Measurements from ENCODE around the gene WASHC4. TPM values are rescaled to one million over a fixed set of nuclear protein-coding genes. Genes with fewer than 3 reads are reported as not detected.

The WASHC4 gene
- total RNA-seq, 2 donors from 2014 or later: 68.0 to 84.5 TPM

DNA sequence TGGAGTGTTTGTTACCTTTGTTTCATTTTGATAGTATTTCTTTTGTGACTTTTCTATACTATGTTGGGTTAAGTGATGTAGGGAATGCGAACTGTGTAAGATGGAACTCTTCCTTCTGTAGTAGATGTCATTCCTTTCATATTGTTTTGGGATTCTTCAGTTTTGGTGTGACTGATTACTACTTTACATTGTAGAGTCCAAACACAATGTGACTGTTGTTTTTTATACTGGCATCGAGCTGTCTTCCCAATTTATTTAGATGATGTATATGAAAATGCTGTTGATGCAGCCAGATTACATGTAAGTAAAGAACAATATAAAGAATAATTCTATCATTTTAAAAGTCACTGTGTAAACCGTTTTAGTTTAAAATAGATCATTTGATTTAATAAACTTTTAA is 34.7 kb downstream of the WASHC4 start:
- H3K9me3 ChIP-seq: no peaks in the 10 kb centered on the region
- H3K4me1 ChIP-seq (ENCODE audit: control insufficient read depth in 1 of 2, low read depth in 2 of 2): peaks cover 0 to 5% of the 10 kb centered on the region in 2 donors
- no peaks in the 10 kb centered on the region for H3K27me3 ChIP-seq (replicated peaks; ENCODE audit: insufficient read depth)
- no peak overlapping the region for H3K27ac ChIP-seq
- no peak for TF ChIP-seq CTCF (IDR thresholded peaks at IDR 0.05)
- no peak overlapping the region for H3K4me3 ChIP-seq
- DNase-seq (ENCODE audit: low spot score) (no peak), ATAC-seq (ENCODE audit: insufficient number of reproducible peaks, low FRiP score, low read depth) (no peak)
- peaks cover 26% of the 10 kb centered on the region for H3K36me3 ChIP-seq

- no peak for TF ChIP-seq CTCF (IDR thresholded peaks at IDR 0.05)
- Histone ChIP-seq H3K4me1 (ENCODE audit: control insufficient read depth in 1 of 2, low read depth in 2 of 2) (no peaks in the 10 kb centered on the region), H3K4me3 (no peak overlapping the region), H3K27me3 (replicated peaks; ENCODE audit: insufficient read depth) (no peaks in the 10 kb centered on the region), H3K36me3 (peaks cover 21% of the 10 kb centered on the region), H3K27ac (no peak overlapping the region), H3K9me3 (no peaks in the 10 kb centered on the region)
- DNase-seq (ENCODE audit: low spot score) (no peak), ATAC-seq (ENCODE audit: insufficient number of reproducible peaks, low FRiP score, low read depth) (no peak)
These were observed 48.7 kb downstream of the WASHC4 start for GRCh38 chr12:105156260-105156659.

DNA sequence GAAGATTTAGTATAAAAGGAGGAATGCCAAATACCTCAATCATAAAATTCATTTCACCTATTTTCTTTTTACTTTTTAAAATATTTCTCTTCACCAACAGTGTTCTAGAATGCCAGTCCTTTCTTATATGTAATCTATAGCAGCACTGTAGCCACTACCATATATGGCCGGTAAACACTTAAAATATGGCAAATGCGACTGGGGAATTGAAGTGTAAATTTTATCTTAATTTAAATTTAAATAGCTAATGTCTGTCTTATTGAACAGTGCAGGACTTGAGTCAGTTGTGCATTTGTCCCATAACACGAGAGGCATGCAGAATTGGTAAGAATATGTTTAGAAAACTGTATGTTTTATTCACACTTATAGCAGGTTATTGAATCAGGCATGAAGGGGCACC is 50.1 kb downstream of the WASHC4 start:
- H3K4me3 ChIP-seq: no peak overlapping the region
- H3K36me3 ChIP-seq: peaks cover 18% of the 10 kb centered on the region
- H3K27ac ChIP-seq: no peak overlapping the region
- no peak for DNase-seq (ENCODE audit: low spot score)
- no peaks in the 10 kb centered on the region for H3K4me1 ChIP-seq (ENCODE audit: control insufficient read depth in 1 of 2, low read depth in 2 of 2)
- ATAC-seq (ENCODE audit: insufficient number of reproducible peaks, low FRiP score, low read depth): no peak
- H3K27me3 ChIP-seq (replicated peaks; ENCODE audit: insufficient read depth): no peaks in the 10 kb centered on the region
- no peaks in the 10 kb centered on the region for H3K9me3 ChIP-seq
- TF ChIP-seq CTCF (IDR thresholded peaks at IDR 0.05): no peak

DNA sequence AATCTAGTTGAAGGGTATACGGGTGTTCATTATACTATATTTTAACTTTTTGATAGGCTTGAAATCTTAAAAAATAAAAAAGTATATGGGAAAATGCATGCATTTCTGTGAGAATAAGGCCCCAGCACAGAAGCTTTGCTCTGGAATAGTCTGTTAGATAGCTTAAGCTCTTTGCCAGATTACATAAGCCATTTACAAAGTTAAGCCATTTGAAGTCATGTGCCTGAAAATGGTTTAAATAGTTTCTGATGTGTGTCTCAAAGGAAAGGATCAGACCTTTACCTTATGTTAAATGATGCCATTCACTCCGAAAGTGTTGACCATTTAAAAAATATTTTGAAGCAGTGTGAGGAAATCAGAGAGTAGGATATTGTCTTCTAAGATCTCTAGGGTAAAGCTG is 51.3 kb downstream of the WASHC4 start:
- ATAC-seq (ENCODE audit: insufficient number of reproducible peaks, low FRiP score, low read depth): no peak
- no peak overlapping the region for H3K27ac ChIP-seq

GRCh38 chr12:105162174-105162573 is 54.6 kb downstream of the WASHC4 start:
- H3K4me3 ChIP-seq: no peak overlapping the region
- H3K36me3 ChIP-seq: peaks cover 23% of the 10 kb centered on the region
- ATAC-seq (ENCODE audit: insufficient number of reproducible peaks, low FRiP score, low read depth) (no peak), DNase-seq (ENCODE audit: low spot score) (no peak)
- H3K4me1 ChIP-seq (ENCODE audit: control insufficient read depth in 1 of 2, low read depth in 2 of 2): no peaks in the 10 kb centered on the region
- no peak overlapping the region for H3K27ac ChIP-seq
- TF ChIP-seq CTCF (IDR thresholded peaks at IDR 0.05): no peak
- no peaks in the 10 kb centered on the region for H3K27me3 ChIP-seq (replicated peaks; ENCODE audit: insufficient read depth)
- H3K9me3 ChIP-seq: no peaks in the 10 kb centered on the region

More for the DNA sequence above, 51.3 kb downstream of the WASHC4 start:
- Histone ChIP-seq H3K4me3 (no peak overlapping the region), H3K27me3 (replicated peaks; ENCODE audit: insufficient read depth) (no peaks in the 10 kb centered on the region), H3K4me1 (ENCODE audit: control insufficient read depth in 1 of 2, low read depth in 2 of 2) (no peaks in the 10 kb centered on the region), H3K9me3 (no peaks in the 10 kb centered on the region), H3K36me3 (peaks cover 18% of the 10 kb centered on the region)
- TF ChIP-seq CTCF (IDR thresholded peaks at IDR 0.05): no peak
- no peak for DNase-seq (ENCODE audit: low spot score)
